Activated T-helper 2 cell treated with anti-CD3 and anti-CD28 coated beads, Interferon-gamma antibody, Interleukin-2, Interleukin-4, amounts not matched to agents 10 μg/mL and 5 μg/mL and 100 μg/mL, durations not matched to agents 14 hours and 24 hours and 36 hours (primary cell): ENCODE data around the gene KIF5B. TPM values are rescaled to one million over a fixed set of nuclear protein-coding genes. Genes with fewer than 3 reads are reported as not detected.
"Not testable (repeated sequence)": the region's sequence is repeated elsewhere in the genome, so short reads cannot be mapped to it uniquely, and the experiment has no call there.

Source experiments
- DNase-seq: peaks from one replicate; pipeline ENCODE4 v3.0.0; 2021; ENCODE audit warnings: low spot score
- H3K27ac Mint-ChIP-seq: one replicate; pipeline ENCODE4 v1.8.0; 2021; ENCODE audit warnings: mixed read lengths
- H3K27me3 Mint-ChIP-seq: one replicate; pipeline ENCODE4 v1.8.0; 2021; ENCODE audit warnings: low read depth, mixed read lengths
- H3K36me3 Mint-ChIP-seq: one replicate; pipeline ENCODE4 v1.8.0; 2021; ENCODE audit warnings: low read depth, mixed read lengths
- H3K4me1 Mint-ChIP-seq: one replicate; pipeline ENCODE4 v1.8.0; 2021; ENCODE audit warnings: low read depth, mixed read lengths
- H3K4me3 Mint-ChIP-seq: one replicate; pipeline ENCODE4 v1.8.0; 2021; ENCODE audit warnings: low read depth, mild to moderate bottlenecking, moderate library complexity, mixed read lengths
- H3K9me3 Mint-ChIP-seq: one replicate; pipeline ENCODE4 v1.8.0; 2021; ENCODE audit warnings: mixed read lengths
- intact Hi-C: fragments of 100-400 bp; cut with micrococcal nuclease; formaldehyde crosslinking; loops from one replicate; pipeline ENCODE4 v1.15.1; 2023
- total RNA-seq: library from RNA; stranded (reverse); gene quantifications from 2 replicates; pipeline ENCODE4 v1.2.3, GENCODE V29; 2022

KIF5B gene
- total RNA-seq, 1 donor from 2014 or later = 76.6 TPM

GRCh38 chr10:31994926-31995325 is 61.3 kb downstream of the KIF5B start:
- DNase-seq = no peak
- intact Hi-C loops = no loop called here
- H3K36me3 Mint-ChIP-seq = no peaks in the 10 kb centered on the region
- no peak overlapping the region for H3K4me3 Mint-ChIP-seq
- no peak overlapping the region for H3K27ac Mint-ChIP-seq
- H3K4me1 Mint-ChIP-seq = no peaks in the 10 kb centered on the region
- H3K27me3 Mint-ChIP-seq = no peaks in the 10 kb centered on the region
- H3K9me3 Mint-ChIP-seq = no peaks in the 10 kb centered on the region

GRCh38 chr10:31990937-31991336 is 65.3 kb downstream of the KIF5B start:
- Mint-ChIP-seq H3K9me3 (no peaks in the 10 kb centered on the region), H3K4me1 (no peaks in the 10 kb centered on the region), H3K36me3 (no peaks in the 10 kb centered on the region), H3K4me3 (no peak overlapping the region), H3K27me3 (peaks cover 8% of the 10 kb centered on the region), H3K27ac (no peak overlapping the region)
- no peak for DNase-seq
- intact Hi-C loops = no loop called here

GRCh38 chr10:31987786-31988185 is 68.4 kb downstream of the KIF5B start:
- H3K27ac Mint-ChIP-seq, H3K4me1 Mint-ChIP-seq, H3K9me3 Mint-ChIP-seq, H3K36me3 Mint-ChIP-seq, H3K27me3 Mint-ChIP-seq, DNase-seq, intact Hi-C loops, H3K4me3 Mint-ChIP-seq: not testable (repeated sequence)

GRCh38 chr10:31982111-31982510 is 74.1 kb downstream of the KIF5B start:
- H3K4me1 Mint-ChIP-seq = peaks cover 10% of the 10 kb centered on the region
- intact Hi-C loops = no loop called here
- no peaks in the 10 kb centered on the region for H3K36me3 Mint-ChIP-seq
- H3K9me3 Mint-ChIP-seq = peaks cover 8% of the 10 kb centered on the region
- no peak overlapping the region for H3K27ac Mint-ChIP-seq
- no peak overlapping the region for H3K4me3 Mint-ChIP-seq
- DNase-seq = no peak
- peaks cover 2% of the 10 kb centered on the region for H3K27me3 Mint-ChIP-seq

GRCh38 chr10:31980471-31980870 is 75.8 kb downstream of the KIF5B start:
- H3K4me1 Mint-ChIP-seq = peaks cover 20% of the 10 kb centered on the region
- H3K4me3 Mint-ChIP-seq = no peak overlapping the region
- no peaks in the 10 kb centered on the region for H3K27me3 Mint-ChIP-seq
- peaks cover 8% of the 10 kb centered on the region for H3K9me3 Mint-ChIP-seq
- DNase-seq = no peak
- no peaks in the 10 kb centered on the region for H3K36me3 Mint-ChIP-seq
- H3K27ac Mint-ChIP-seq = no peak overlapping the region
- intact Hi-C loops = no loop called here

GRCh38 chr10:31979071-31979470 is 77.2 kb downstream of the KIF5B start:
- intact Hi-C loops, H3K27me3 Mint-ChIP-seq, DNase-seq, H3K27ac Mint-ChIP-seq, H3K36me3 Mint-ChIP-seq, H3K4me3 Mint-ChIP-seq, H3K9me3 Mint-ChIP-seq: not testable (repeated sequence)
- H3K4me1 Mint-ChIP-seq = peaks cover 26% of the 10 kb centered on the region

- H3K9me3 Mint-ChIP-seq = peaks cover 8% of the 10 kb centered on the region
- H3K4me3 Mint-ChIP-seq = no peak overlapping the region
- no peak for DNase-seq
- H3K27ac Mint-ChIP-seq = no peak overlapping the region
- no peaks in the 10 kb centered on the region for H3K36me3 Mint-ChIP-seq
- no peaks in the 10 kb centered on the region for H3K27me3 Mint-ChIP-seq
- intact Hi-C loops = no loop called here
- peaks cover 26% of the 10 kb centered on the region for H3K4me1 Mint-ChIP-seq
These were observed 78.1 kb downstream of the KIF5B start for GRCh38 chr10:31978156-31978483.

GRCh38 chr10:31977440-31978155 is 78.6 kb downstream of the KIF5B start:
- H3K27ac Mint-ChIP-seq = no peak overlapping the region
- H3K36me3 Mint-ChIP-seq = no peaks in the 10 kb centered on the region
- H3K4me1 Mint-ChIP-seq = peaks cover 26% of the 10 kb centered on the region
- H3K27me3 Mint-ChIP-seq = no peaks in the 10 kb centered on the region
- H3K9me3 Mint-ChIP-seq = peaks cover 8% of the 10 kb centered on the region
- no peak for DNase-seq
- intact Hi-C loops = no loop called here
- H3K4me3 Mint-ChIP-seq = no peak overlapping the region

- no peak for DNase-seq
- no peak overlapping the region for H3K27ac Mint-ChIP-seq
- H3K36me3 Mint-ChIP-seq = no peaks in the 10 kb centered on the region
- H3K9me3 Mint-ChIP-seq = peaks cover 2% of the 10 kb centered on the region
- H3K4me1 Mint-ChIP-seq = peaks cover 26% of the 10 kb centered on the region
- H3K27me3 Mint-ChIP-seq = no peaks in the 10 kb centered on the region
- intact Hi-C loops = no loop called here
- H3K4me3 Mint-ChIP-seq = no peak overlapping the region
These were observed 81.0 kb downstream of the KIF5B start for GRCh38 chr10:31975157-31975765.

- DNase-seq = no peak
- Mint-ChIP-seq H3K27me3 (no peaks in the 10 kb centered on the region), H3K27ac (no peak overlapping the region), H3K4me1 (peaks cover 26% of the 10 kb centered on the region), H3K4me3 (no peak overlapping the region), H3K9me3 (no peaks in the 10 kb centered on the region), H3K36me3 (no peaks in the 10 kb centered on the region)
- intact Hi-C loops = no loop called here
These were observed 81.6 kb downstream of the KIF5B start for GRCh38 chr10:31974434-31975124.

GRCh38 chr10:31972519-31973041 is 83.6 kb downstream of the KIF5B start:
- H3K36me3 Mint-ChIP-seq = no peaks in the 10 kb centered on the region
- H3K9me3 Mint-ChIP-seq = no peaks in the 10 kb centered on the region
- H3K4me3 Mint-ChIP-seq = no peak overlapping the region
- no peak for DNase-seq
- H3K27me3 Mint-ChIP-seq = no peaks in the 10 kb centered on the region
- no peak overlapping the region for H3K27ac Mint-ChIP-seq
- peaks cover 20% of the 10 kb centered on the region for H3K4me1 Mint-ChIP-seq
- intact Hi-C loops = no loop called here

- H3K9me3 Mint-ChIP-seq, DNase-seq, H3K27me3 Mint-ChIP-seq, H3K4me3 Mint-ChIP-seq, intact Hi-C loops, H3K27ac Mint-ChIP-seq, H3K4me1 Mint-ChIP-seq, H3K36me3 Mint-ChIP-seq: not testable (repeated sequence)
These were observed 86.4 kb downstream of the KIF5B start for GRCh38 chr10:31969847-31970246.

- no peak for DNase-seq
- no peak overlapping the region for H3K4me3 Mint-ChIP-seq
- H3K4me1 Mint-ChIP-seq = peaks cover 18% of the 10 kb centered on the region
- intact Hi-C loops = no loop called here
- H3K27ac Mint-ChIP-seq = no peak overlapping the region
- no peaks in the 10 kb centered on the region for H3K36me3 Mint-ChIP-seq
- H3K27me3 Mint-ChIP-seq = peaks cover 3% of the 10 kb centered on the region
- H3K9me3 Mint-ChIP-seq = no peaks in the 10 kb centered on the region
These were observed 92.6 kb downstream of the KIF5B start for GRCh38 chr10:31963589-31963980.
